Adrenal gland (tissue), 5 donors: ENCODE data around the gene FILIP1.

Experiments used
- CTCF ChIP-seq, 6 experiments: fragments of 450-650 bp in 4 of 6; fragments of 200-600 bp in 2 of 6; sonication (generic) in 1 of 6; IDR thresholded peaks; 1 replicate in 5 of 6; 2 replicates in 1 of 6; pipeline versions ENCODE4 v1.5.1 to v1.8.0; 2016 to 2021; ENCODE audit warnings: antibody characterized with exemption in 6 of 6, mild to moderate bottlenecking in 2 of 6, moderate library complexity in 1 of 6
- POLR2A ChIP-seq, 2 donors: fragments of 450-650 bp; IDR thresholded peaks; one replicate each; pipeline ENCODE4 v1.6.1; 2017; ENCODE audit warnings: antibody characterized with exemption in 2 of 2, mild to moderate bottlenecking in 2 of 2, moderate library complexity in 1 of 2
- donor health status: DM: no; HTN: no; CAD: no.

GRCh38 chr6:75287424-75287823 lies 206.2 kb downstream of the FILIP1 start:
- TF ChIP-seq CTCF (IDR thresholded peaks at IDR 0.05), result no peak
- TF ChIP-seq POLR2A (IDR thresholded peaks at IDR 0.05), result no peak
